ENCODE results near the gene LPAR5. TPM values are rescaled to one million over a fixed set of nuclear protein-coding genes. Genes with fewer than 3 reads are reported as not detected.
A peak's percentile ranks its signal among the peaks of the same experiment; 100 is the strongest.

The LPAR5 gene
- total RNA-seq, 2 donors from 2014 or later, result 1.8 to 2.9 TPM

- DNase-seq (no peak), ATAC-seq (no peak)
- intact Hi-C loops (cut with DNase I), result no loop called here
Measured at GRCh38 chr12:6641131-6641530, 5.4 kb upstream of the LPAR5 start.

GRCh38 chr12:6640497-6640896, 4.7 kb upstream of the LPAR5 start:
- ATAC-seq (no peak), DNase-seq (no peak)
- intact Hi-C loops (cut with DNase I), result no loop called here

DNA sequence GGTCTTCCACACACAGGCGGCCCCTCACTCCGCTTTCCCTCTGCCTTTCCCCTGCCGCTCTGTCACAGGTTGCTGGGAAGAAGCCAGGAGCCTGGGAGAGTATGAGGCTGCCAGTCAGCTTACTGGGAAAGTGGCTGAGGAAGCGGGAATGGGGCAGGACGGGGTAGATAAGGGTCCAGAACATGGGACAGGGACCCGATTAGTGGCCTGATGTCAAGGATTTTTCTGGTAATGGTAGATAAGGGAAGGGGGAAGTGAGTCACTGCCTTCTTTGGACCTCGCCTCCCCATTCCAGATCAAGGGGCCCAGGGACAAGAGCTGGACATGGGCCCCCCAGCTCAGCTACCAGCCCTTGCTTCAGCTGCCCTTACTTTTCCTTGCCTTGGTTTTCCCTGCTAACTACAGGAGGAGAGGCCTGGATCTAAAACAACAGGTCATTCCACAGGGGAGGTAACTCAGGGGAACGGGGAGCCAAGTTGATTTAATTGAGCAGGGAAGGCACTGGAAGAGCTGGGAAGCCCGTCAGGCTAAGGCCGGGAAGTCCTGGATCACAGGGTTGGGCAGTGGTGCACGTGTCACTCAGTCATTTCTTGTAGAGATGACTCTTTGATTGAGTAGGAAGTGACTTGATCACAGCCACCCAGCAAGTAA, 3.5 kb upstream of the LPAR5 start:
- intact Hi-C loops (cut with DNase I), result no loop called here
- ATAC-seq (no peak), DNase-seq (peak; percentile 50)

- ATAC-seq (peak in 1 of 2 donors; percentile 3), DNase-seq (no peak)
- intact Hi-C loops (cut with DNase I), result no loop called here
Measured at GRCh38 chr12:6638305-6638704, 2.5 kb upstream of the LPAR5 start.

DNA sequence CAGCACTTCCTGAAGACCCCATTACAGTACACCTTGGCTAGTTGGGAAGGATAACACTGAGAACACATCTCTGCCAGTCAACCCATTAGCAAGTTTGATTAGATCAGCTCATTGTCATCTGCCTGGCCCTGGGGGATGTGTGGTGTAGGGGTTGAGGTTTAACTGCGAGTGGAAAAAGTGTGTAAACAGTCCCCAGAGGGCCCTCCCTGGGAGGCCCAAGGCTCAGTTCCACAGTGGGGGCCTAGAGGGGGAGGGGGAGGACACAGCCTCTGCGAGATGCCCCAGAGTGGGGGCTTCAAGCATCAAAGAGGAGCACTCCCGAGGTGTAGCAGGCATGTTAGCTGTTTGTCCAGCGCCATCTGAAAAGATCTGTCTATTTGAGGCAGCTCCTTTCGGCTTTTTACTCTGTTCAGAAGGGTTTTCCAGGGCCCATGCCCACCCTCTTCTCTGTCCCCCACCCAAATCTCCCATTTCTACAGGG, 344 bp downstream of the LPAR5 start:
- no peak for DNase-seq
- intact Hi-C loops (cut with DNase I), result no loop called here
- peak in 1 of 2 donors; percentile 19 for ATAC-seq

GRCh38 chr12:6632026-6632983, 3.5 kb downstream of the LPAR5 start:
- DNase-seq (no peak), ATAC-seq (peak; percentile 31 to 48)
- intact Hi-C loops (cut with DNase I), result no loop called here

DNA sequence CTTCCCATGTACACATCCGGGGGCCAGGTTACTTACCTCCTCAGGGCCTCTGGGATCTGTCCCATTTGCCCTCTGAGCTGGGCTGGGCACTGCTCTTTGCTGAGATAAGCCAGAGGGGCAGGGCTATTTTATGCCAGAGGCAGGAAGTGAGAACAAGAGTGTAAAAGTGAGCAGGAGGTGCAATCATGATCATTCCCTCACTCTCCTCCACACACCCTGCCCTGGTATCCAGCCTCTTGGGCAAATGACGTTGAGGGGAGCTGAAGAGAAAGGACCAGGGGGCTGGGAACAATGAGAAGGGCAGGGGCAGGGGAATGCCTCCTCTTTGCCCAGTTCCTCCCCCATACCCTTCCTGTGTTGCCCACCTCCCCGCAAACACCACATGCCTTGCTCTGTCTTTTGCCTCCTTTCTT, 4.2 kb downstream of the LPAR5 start:
- ATAC-seq (peak; percentile 41 to 55), DNase-seq (no peak)
- intact Hi-C loops (cut with DNase I), result no loop called here

DNA sequence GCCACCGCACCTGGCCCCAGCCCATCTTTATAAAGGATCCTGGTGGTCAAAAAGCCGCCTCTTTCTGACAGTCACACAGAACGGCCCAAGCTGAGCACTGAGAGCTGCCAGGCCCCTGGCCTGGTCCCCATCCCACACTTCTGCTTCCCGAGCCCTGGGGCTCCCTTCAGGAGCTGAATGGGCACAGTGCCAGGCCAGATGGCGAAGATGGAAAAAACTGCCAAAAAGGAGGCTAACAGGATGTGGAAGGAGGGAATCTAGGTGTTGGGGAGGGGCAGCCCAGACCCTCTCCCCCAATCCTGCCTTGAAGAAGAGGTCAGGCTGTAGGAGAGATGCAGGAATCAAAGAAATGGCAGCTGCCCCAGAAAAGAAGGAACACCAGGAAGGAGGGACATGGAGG, 5.0 kb downstream of the LPAR5 start:
- intact Hi-C loops (cut with DNase I), result no loop called here
- DNase-seq (no peak), ATAC-seq (no peak)

- intact Hi-C loops (cut with DNase I), result no loop called here
- DNase-seq (no peak), ATAC-seq (no peak)
Measured at GRCh38 chr12:6627616-6628015, 8.1 kb downstream of the LPAR5 start.

DNA sequence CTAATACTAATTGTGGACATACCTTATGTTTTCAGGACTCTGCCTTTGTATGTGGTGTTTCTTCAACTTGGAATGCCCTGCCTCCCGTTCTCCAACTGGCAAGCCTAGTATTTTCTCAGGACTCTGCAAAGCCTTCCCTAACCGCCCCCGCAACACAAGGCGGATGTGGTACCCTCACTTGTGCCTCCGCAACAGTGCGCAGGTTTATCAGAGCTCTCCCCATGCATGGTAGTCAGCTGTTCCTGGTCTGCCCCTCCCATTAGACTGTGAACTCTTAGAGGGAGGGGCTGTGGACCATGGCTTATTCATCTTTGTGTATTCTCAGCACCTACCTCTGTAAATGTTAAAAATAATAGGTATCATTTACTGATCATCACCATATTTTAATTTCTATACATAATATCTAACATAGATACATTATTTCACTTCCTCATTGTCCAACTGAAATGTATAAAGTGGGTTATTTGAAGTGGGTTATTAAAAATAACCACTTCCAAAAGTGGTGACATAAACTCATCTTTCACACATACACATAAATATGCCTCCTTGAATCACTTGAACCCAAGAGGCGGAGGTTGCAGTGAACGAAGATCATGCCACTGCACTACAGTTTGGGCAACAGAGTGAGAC, 9.0 kb downstream of the LPAR5 start:
- DNase-seq (no peak), ATAC-seq (peak in 1 of 2 donors; percentile 46)
- intact Hi-C loops (cut with DNase I), result no loop called here

DNA sequence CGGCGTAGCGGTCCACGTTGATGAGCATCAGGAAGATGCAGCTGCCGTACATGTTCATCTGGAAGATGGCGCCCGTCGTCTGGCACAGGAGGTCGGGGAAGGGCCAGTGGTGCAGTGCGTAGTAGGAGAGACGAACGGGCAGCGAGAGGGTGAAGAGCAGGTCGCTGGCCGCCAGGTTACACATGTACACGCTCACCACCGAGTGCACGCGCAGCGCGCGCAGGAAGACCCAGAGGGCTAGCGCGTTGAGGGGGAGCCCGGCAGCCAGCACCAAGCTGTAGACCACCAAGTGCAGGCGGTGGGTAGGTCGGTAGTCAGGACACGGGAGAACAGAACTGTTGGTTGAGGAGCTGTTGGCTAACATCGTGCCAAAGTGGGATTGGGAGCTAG, 14.9 kb downstream of the LPAR5 start:
- intact Hi-C loops (cut with DNase I), result no loop called here
- DNase-seq (no peak), ATAC-seq (no peak)

GRCh38 chr12:6620137-6620884, 15.4 kb downstream of the LPAR5 start:
- DNase-seq (peak; percentile 69), ATAC-seq (peak; percentile 56 to 65)
- intact Hi-C loops (cut with DNase I), result no loop called here

GRCh38 chr12:6618483-6619225, 17.1 kb downstream of the LPAR5 start:
- ATAC-seq (no peak), DNase-seq (no peak)
- intact Hi-C loops (cut with DNase I), result loop anchor here (5.0 to 10.0 kb wide), 3 partner anchors 76 to 206 kb away; partner anchors contain the start of genes GPR162 (in 2 of the 2) and P3H3 (in 2 of the 2)

- intact Hi-C loops (cut with DNase I), result loop anchor here (5.0 to 10.0 kb wide), 3 partner anchors 79 to 209 kb away; partner anchors contain the start of genes GPR162 (in 2 of the 2) and P3H3 (in 2 of the 2)
- DNase-seq, result no peak
- no peak for ATAC-seq
Measured at GRCh38 chr12:6615802-6616201, 20.0 kb downstream of the LPAR5 start.

- intact Hi-C loops (cut with DNase I), result loop anchor here (5.0 to 10.0 kb wide), 3 partner anchors 80 to 210 kb away; partner anchors contain the start of genes GPR162 (in 2 of the 2) and P3H3 (in 2 of the 2)
- DNase-seq, result no peak
- no peak for ATAC-seq
Measured at GRCh38 chr12:6614513-6615172, 21.1 kb downstream of the LPAR5 start.

DNA sequence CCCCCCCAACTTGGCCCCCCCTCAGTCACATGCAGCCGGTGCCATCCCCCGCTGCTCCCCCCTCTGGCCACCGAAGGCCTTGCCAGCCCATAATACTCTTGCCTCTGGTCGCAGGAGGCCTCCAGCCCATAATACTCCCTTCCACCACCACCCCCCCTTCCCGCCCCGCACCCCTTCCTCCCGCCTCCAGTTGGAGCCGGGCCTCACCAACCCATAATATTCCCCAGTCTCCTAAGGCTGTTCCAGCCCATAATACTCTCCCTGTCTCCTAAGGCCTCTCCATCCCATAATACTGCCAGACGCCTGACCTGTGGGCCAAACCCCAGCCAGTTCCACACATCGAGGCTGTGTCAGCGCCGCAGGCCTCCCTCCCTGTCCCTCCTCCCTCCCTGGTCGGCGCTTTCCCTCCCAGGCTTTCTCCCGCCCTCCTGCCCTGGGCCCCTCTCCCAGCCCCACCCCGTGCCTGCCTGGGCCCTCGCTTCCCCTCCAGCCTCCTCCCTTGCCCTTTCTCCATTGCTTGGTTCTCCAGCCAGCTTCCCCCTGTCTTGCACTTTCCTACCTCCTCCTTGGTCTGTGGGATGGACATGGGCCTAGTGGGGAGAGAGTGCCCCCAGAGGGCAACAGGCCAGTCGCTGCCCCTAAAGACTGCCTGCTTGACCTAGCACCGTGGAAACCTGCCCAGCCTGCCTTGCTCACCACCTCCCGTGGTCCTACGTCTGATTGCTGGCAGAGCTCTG, 21.8 kb downstream of the LPAR5 start:
- DNase-seq (peak; percentile 91), ATAC-seq (peak; percentile 88 to 92)
- intact Hi-C loops (cut with DNase I), result loop anchor here (10.0 kb wide), 2 partner anchors 81 to 211 kb away; partner anchors contain the start of genes GPR162 (in 2 of the 2) and P3H3 (in 2 of the 2)
